WERI-Rb-1 (cell line): ENCODE results near the gene LPCAT1.
A peak's percentile ranks its signal among the peaks of the same experiment; 100 is the strongest.

ENCODE experiments used
- DNase-seq: peaks from one replicate; pipeline ENCODE4 v3.0.0-alpha.2; 2020
- H3K27ac ChIP-seq: fragments of 250-450 bp; sonication (Bioruptor Pico); 2 replicates; pipeline ENCODE4 v1.5.1; 2020; ENCODE audit warnings: mild to moderate bottlenecking, moderate library complexity
- H3K27me3 ChIP-seq: fragments of 250-450 bp; sonication (Bioruptor Pico); 2 replicates; pipeline ENCODE4 v1.5.1; 2021; ENCODE audit warnings: mild to moderate bottlenecking, low read depth, moderate library complexity; ENCODE audit not compliant: insufficient read depth, severe bottlenecking
- H3K36me3 ChIP-seq: fragments of 250-450 bp; sonication (Bioruptor Pico); 2 replicates; pipeline ENCODE4 v1.5.1; 2020; ENCODE audit warnings: mild to moderate bottlenecking, moderate library complexity
- H3K4me3 ChIP-seq: 2 replicates; pipeline ENCODE4 v1.5.1; 2011; ENCODE audit warnings: low read depth, mild to moderate bottlenecking, control low read depth, low read length
- H3K9me3 ChIP-seq: fragments of 250-450 bp; sonication (Bioruptor Pico); 2 replicates; pipeline ENCODE4 v1.5.1; 2021; ENCODE audit warnings: mild to moderate bottlenecking, moderate library complexity; ENCODE audit not compliant: severe bottlenecking
- CTCF ChIP-seq: IDR thresholded peaks from 2 replicates; pipeline ENCODE4 v1.5.1; 2011; ENCODE audit warnings: low read depth, mild to moderate bottlenecking, control low read depth, inconsistent platforms, low read length

The LPCAT1 gene

GRCh38 chr5:1554410-1554967 lies 30.7 kb upstream of the LPCAT1 start:
- H3K9me3 ChIP-seq: no peaks in the 10 kb centered on the region
- no peak overlapping the region for H3K4me3 ChIP-seq
- no peak overlapping the region for H3K27ac ChIP-seq
- H3K27me3 ChIP-seq: no peaks in the 10 kb centered on the region
- no peak for DNase-seq
- no peak for TF ChIP-seq CTCF
- H3K36me3 ChIP-seq: no peaks in the 10 kb centered on the region

GRCh38 chr5:1553539-1554409 lies 30.0 kb upstream of the LPCAT1 start:
- Histone ChIP-seq H3K4me3 (no peak overlapping the region), H3K9me3 (no peaks in the 10 kb centered on the region), H3K36me3 (no peaks in the 10 kb centered on the region), H3K27me3 (no peaks in the 10 kb centered on the region), H3K27ac (no peak overlapping the region)
- DNase-seq: peak; percentile 8
- no peak for TF ChIP-seq CTCF

- DNase-seq: peak; percentile 76
- no peaks in the 10 kb centered on the region for H3K27me3 ChIP-seq
- H3K9me3 ChIP-seq: no peaks in the 10 kb centered on the region
- TF ChIP-seq CTCF: no peak
- H3K27ac ChIP-seq: peak overlapping the region; percentile 21; the same call in 1 of the 2 replicates
- no peaks in the 10 kb centered on the region for H3K36me3 ChIP-seq
- peak overlapping the region; percentile 6 for H3K4me3 ChIP-seq
Observed at GRCh38 chr5:1552521-1553255, 28.9 kb upstream of the LPCAT1 start.

GRCh38 chr5:1551426-1552301 lies 27.9 kb upstream of the LPCAT1 start:
- no peak overlapping the region for H3K27ac ChIP-seq
- H3K27me3 ChIP-seq: no peaks in the 10 kb centered on the region
- TF ChIP-seq CTCF: no peak
- H3K36me3 ChIP-seq: no peaks in the 10 kb centered on the region
- no peak overlapping the region for H3K4me3 ChIP-seq
- peak; percentile 8 for DNase-seq
- no peaks in the 10 kb centered on the region for H3K9me3 ChIP-seq

- Histone ChIP-seq H3K9me3 (no peaks in the 10 kb centered on the region), H3K4me3 (no peak overlapping the region), H3K27ac (no peak overlapping the region), H3K36me3 (no peaks in the 10 kb centered on the region), H3K27me3 (no peaks in the 10 kb centered on the region)
- DNase-seq: peak; percentile 5
- no peak for TF ChIP-seq CTCF
Observed at GRCh38 chr5:1550287-1551076, 26.7 kb upstream of the LPCAT1 start.
